Neural crest cell (in vitro differentiated cells): ENCODE results near the gene TAAR5. TPM values are rescaled to one million over a fixed set of nuclear protein-coding genes. Genes with fewer than 3 reads are reported as not detected.

Source experiments
- DNase-seq: peaks from one replicate; pipeline ENCODE4 v3.0.0; 2021; ENCODE audit warnings: low read depth, mixed read lengths, low spot score
- H3K27ac Mint-ChIP-seq: one replicate; pipeline ENCODE4 v1.8.0; 2021; ENCODE audit warnings: mild to moderate bottlenecking, mixed read lengths; ENCODE audit not compliant: unreplicated experiment
- H3K27me3 Mint-ChIP-seq: 2 replicates; pipeline ENCODE4 v1.8.0; 2021; ENCODE audit warnings: low read depth, mild to moderate bottlenecking, mixed read lengths
- H3K36me3 Mint-ChIP-seq: 2 replicates; pipeline ENCODE4 v1.8.0; 2021; ENCODE audit warnings: low read depth, mild to moderate bottlenecking, mixed read lengths
- H3K4me1 Mint-ChIP-seq: 2 replicates; pipeline ENCODE4 v1.8.0; 2021; ENCODE audit warnings: mixed read lengths
- H3K4me3 Mint-ChIP-seq: one replicate; pipeline ENCODE4 v1.8.0; 2021; ENCODE audit warnings: mild to moderate bottlenecking, mixed read lengths
- H3K9me3 Mint-ChIP-seq: 2 replicates; pipeline ENCODE4 v1.8.0; 2021; ENCODE audit warnings: mixed read lengths
- CTCF ChIP-seq: fragments of 200-600 bp; sonication (generic); conservative IDR thresholded peaks from 2 replicates; pipeline ENCODE4 v1.5.0; 2021; ENCODE audit warnings: antibody characterized with exemption, mild to moderate bottlenecking
- total RNA-seq: library from RNA; stranded (reverse); gene quantifications from 2 replicates; pipeline ENCODE4 v1.2.1, GENCODE V29; 2021

Gene TAAR5
- total RNA-seq, 1 donor from 2014 or later: not detected

GRCh38 chr6:132623106-132623845 is 33.7 kb upstream of the TAAR5 start:
- H3K4me3 Mint-ChIP-seq: no peak overlapping the region
- peaks cover 5% of the 10 kb centered on the region for H3K9me3 Mint-ChIP-seq
- H3K4me1 Mint-ChIP-seq: peaks cover 4% of the 10 kb centered on the region
- H3K27ac Mint-ChIP-seq: no peak overlapping the region
- TF ChIP-seq CTCF: no peak
- no peaks in the 10 kb centered on the region for H3K36me3 Mint-ChIP-seq
- no peaks in the 10 kb centered on the region for H3K27me3 Mint-ChIP-seq
- no peak for DNase-seq

- Mint-ChIP-seq H3K27ac (peak overlapping the region; percentile 96), H3K27me3 (no peaks in the 10 kb centered on the region), H3K36me3 (no peaks in the 10 kb centered on the region), H3K9me3 (peaks cover 5% of the 10 kb centered on the region), H3K4me3 (peak overlapping the region; percentile 78), H3K4me1 (peaks cover 51% of the 10 kb centered on the region)
- DNase-seq: no peak
- TF ChIP-seq CTCF: no peak
These were observed 27.1 kb upstream of the TAAR5 start for GRCh38 chr6:132616677-132617076.

GRCh38 chr6:132614554-132614953 is 25.0 kb upstream of the TAAR5 start:
- Mint-ChIP-seq H3K27ac (no peak overlapping the region), H3K27me3 (no peaks in the 10 kb centered on the region), H3K4me1 (peaks cover 66% of the 10 kb centered on the region), H3K4me3 (no peak overlapping the region), H3K36me3 (no peaks in the 10 kb centered on the region), H3K9me3 (peaks cover 5% of the 10 kb centered on the region)
- TF ChIP-seq CTCF: no peak
- DNase-seq: no peak

GRCh38 chr6:132612449-132613108 is 23.0 kb upstream of the TAAR5 start:
- Mint-ChIP-seq H3K4me3 (no peak overlapping the region), H3K4me1 (peaks cover 68% of the 10 kb centered on the region), H3K36me3 (no peaks in the 10 kb centered on the region), H3K27ac (no peak overlapping the region), H3K9me3 (no peaks in the 10 kb centered on the region), H3K27me3 (no peaks in the 10 kb centered on the region)
- no peak for TF ChIP-seq CTCF
- no peak for DNase-seq

GRCh38 chr6:132611616-132612015 is 22.1 kb upstream of the TAAR5 start:
- peaks cover 1% of the 10 kb centered on the region for H3K36me3 Mint-ChIP-seq
- no peak overlapping the region for H3K4me3 Mint-ChIP-seq
- H3K27me3 Mint-ChIP-seq: no peaks in the 10 kb centered on the region
- peaks cover 58% of the 10 kb centered on the region for H3K4me1 Mint-ChIP-seq
- H3K27ac Mint-ChIP-seq: no peak overlapping the region
- no peaks in the 10 kb centered on the region for H3K9me3 Mint-ChIP-seq
- no peak for TF ChIP-seq CTCF
- DNase-seq: no peak
